NCI-H345 treated with DMSO at 0.1 percent for 48 hours (cell line): ENCODE measurements around the gene PSMD2.

ENCODE experiments used
- DNase-seq: peaks from one replicate; lab custom pipeline; 2025; ENCODE audit not compliant: unreplicated experiment; lab: John Stamatoyannopoulos, UW

The PSMD2 gene

GRCh38 chr3:184315871-184316661, 17.0 kb downstream of the PSMD2 start:
- no peak for DNase-seq

GRCh38 chr3:184316792-184317191, 17.8 kb downstream of the PSMD2 start:
- no peak for DNase-seq

GRCh38 chr3:184317201-184317600, 18.2 kb downstream of the PSMD2 start:
- DNase-seq, result no peak

GRCh38 chr3:184320104-184320445, 21.0 kb downstream of the PSMD2 start:
- no peak for DNase-seq

- no peak for DNase-seq
Measured at GRCh38 chr3:184321666-184322065, 22.6 kb downstream of the PSMD2 start.

GRCh38 chr3:184322731-184323487, 23.9 kb downstream of the PSMD2 start:
- DNase-seq, result no peak

- DNase-seq, result no peak
Measured at GRCh38 chr3:184323696-184324095, 24.7 kb downstream of the PSMD2 start.

GRCh38 chr3:184325269-184325668, 26.2 kb downstream of the PSMD2 start:
- DNase-seq, result no peak

GRCh38 chr3:184325715-184326369, 26.8 kb downstream of the PSMD2 start:
- DNase-seq, result no peak

GRCh38 chr3:184327171-184327570, 28.1 kb downstream of the PSMD2 start:
- DNase-seq, result no peak

GRCh38 chr3:184328516-184328915, 29.5 kb downstream of the PSMD2 start:
- no peak for DNase-seq

GRCh38 chr3:184332370-184333090, 33.5 kb downstream of the PSMD2 start:
- DNase-seq, result no peak

- no peak for DNase-seq
Measured at GRCh38 chr3:184333190-184333589, 34.1 kb downstream of the PSMD2 start.

GRCh38 chr3:184333700-184334099, 34.7 kb downstream of the PSMD2 start:
- no peak for DNase-seq

GRCh38 chr3:184334470-184335158, 35.6 kb downstream of the PSMD2 start:
- DNase-seq, result no peak

- DNase-seq, result no peak
Measured at GRCh38 chr3:184335291-184335660, 36.2 kb downstream of the PSMD2 start.

- DNase-seq, result peak; percentile 78
Measured at GRCh38 chr3:184335661-184336546, 36.9 kb downstream of the PSMD2 start.

- DNase-seq, result peak; percentile 53
Measured at GRCh38 chr3:184336547-184337398, 37.7 kb downstream of the PSMD2 start.

GRCh38 chr3:184337399-184337714, 38.3 kb downstream of the PSMD2 start, which contains the start of gene FAM131A:
TSS of gene FAM131A (plus strand) at chr3:184337600. CDS start at chr3:184337631, 31 bp downstream.
- DNase-seq, result no peak
